Mesenchymal stem cell (in vitro differentiated cells and primary cell): ENCODE results near the gene TMEM218.

Experiments used
- DNase-seq: peaks from one replicate; pipeline ENCODE4 v3.0.0-alpha.2; 2013
- H2AFZ ChIP-seq: one replicate; pipeline ENCODE4 v1.6.1; 2013; ENCODE audit warnings: low read depth, mild to moderate bottlenecking, control low read depth, inconsistent platforms, low read length, moderate library complexity
- H2AK5ac ChIP-seq: 2 replicates; pipeline ENCODE4 v1.6.1; 2013; ENCODE audit warnings: low read length, moderate library complexity, mild to moderate bottlenecking, inconsistent platforms; ENCODE audit not compliant: severe bottlenecking
- H2BK120ac ChIP-seq: one replicate; pipeline ENCODE4 v1.6.1; 2013; ENCODE audit warnings: low read depth, mild to moderate bottlenecking, inconsistent platforms, low read length, moderate library complexity
- H2BK12ac ChIP-seq, 2 experiments: one replicate each; pipeline ENCODE4 v1.6.1; 2013; ENCODE audit warnings: inconsistent platforms in 2 of 2, low read length in 2 of 2, mild to moderate bottlenecking in 2 of 2, moderate library complexity in 2 of 2, control low read depth in 1 of 2
- H2BK15ac ChIP-seq: one replicate; pipeline ENCODE4 v1.6.1; 2013; ENCODE audit warnings: mild to moderate bottlenecking, low read depth, inconsistent platforms; ENCODE audit not compliant: poor library complexity, severe bottlenecking
- H2BK5ac ChIP-seq: 2 replicates; pipeline ENCODE4 v1.6.1; 2013; ENCODE audit warnings: low read depth, mild to moderate bottlenecking, low read length, control low read depth, inconsistent platforms; ENCODE audit not compliant: poor library complexity, severe bottlenecking
- H3K14ac ChIP-seq, 2 experiments: one replicate each; pipeline ENCODE4 v1.6.1; 2013; ENCODE audit warnings: inconsistent platforms in 2 of 2, low read length in 2 of 2, control low read depth in 1 of 2, mild to moderate bottlenecking in 1 of 2, moderate library complexity in 1 of 2
- H3K18ac ChIP-seq, 2 experiments: one replicate each; pipeline ENCODE4 v1.6.1; 2013; ENCODE audit warnings: inconsistent platforms in 2 of 2, low read length in 2 of 2, control low read depth in 1 of 2, low read depth in 1 of 2, mild to moderate bottlenecking in 1 of 2
- H3K23ac ChIP-seq, 2 experiments: one replicate each; pipeline ENCODE4 v1.6.1; 2013; ENCODE audit warnings: inconsistent platforms in 2 of 2, low read length in 2 of 2, mild to moderate bottlenecking in 2 of 2, moderate library complexity in 2 of 2, control low read depth in 1 of 2
- H3K27ac ChIP-seq: 2 replicates; pipeline ENCODE4 v1.5.1; 2013; ENCODE audit warnings: mild to moderate bottlenecking, moderate library complexity, low read length, control low read depth, inconsistent platforms; ENCODE audit not compliant: poor library complexity, severe bottlenecking
- H3K27me3 ChIP-seq, 2 experiments: 2 replicates each; pipeline versions ENCODE4 v1.6.1 to v1.7.0; 2013; ENCODE audit warnings: low read length in 2 of 2, mild to moderate bottlenecking in 2 of 2, moderate library complexity in 2 of 2, control low read depth in 1 of 2, inconsistent platforms in 1 of 2; ENCODE audit not compliant: control insufficient read depth in 1 of 2, insufficient read depth in 1 of 2
- H3K36me3 ChIP-seq, 2 experiments: 2 replicates each; pipeline versions ENCODE4 v1.6.1 to v1.7.0; 2013; ENCODE audit warnings: low read length in 2 of 2, control low read depth in 1 of 2, inconsistent platforms in 1 of 2, low read depth in 1 of 2, mild to moderate bottlenecking in 1 of 2; ENCODE audit not compliant: insufficient read depth in 2 of 2, control insufficient read depth in 1 of 2
- H3K4ac ChIP-seq, 2 experiments: one replicate each; pipeline ENCODE4 v1.6.1; 2013; ENCODE audit warnings: inconsistent platforms in 2 of 2, low read length in 2 of 2, mild to moderate bottlenecking in 2 of 2, moderate library complexity in 2 of 2, control low read depth in 1 of 2, low read depth in 1 of 2
- H3K4me1 ChIP-seq: 2 replicates; pipeline ENCODE4 v1.6.1; 2013; ENCODE audit warnings: low read depth, low read length, control low read depth; ENCODE audit not compliant: control insufficient read depth, insufficient read depth
- H3K4me2 ChIP-seq: 2 replicates; pipeline ENCODE4 v1.6.1; 2013; ENCODE audit warnings: low read length, mild to moderate bottlenecking, inconsistent platforms; ENCODE audit not compliant: poor library complexity, severe bottlenecking
- H3K4me3 ChIP-seq, 2 experiments: 2 replicates each; pipeline versions ENCODE4 v1.5.1 to v1.7.0; 2013; ENCODE audit warnings: low read length in 2 of 2, mild to moderate bottlenecking in 2 of 2, control low read depth in 1 of 2, low read depth in 1 of 2; ENCODE audit not compliant: insufficient read depth in 1 of 2
- H3K79me1 ChIP-seq: replicated peaks from 2 replicates; pipeline ENCODE4 v1.6.1; 2013; ENCODE audit warnings: mild to moderate bottlenecking, control low read depth, low read length, inconsistent platforms; ENCODE audit not compliant: poor library complexity, severe bottlenecking
- H3K9ac ChIP-seq: 2 replicates; pipeline ENCODE4 v1.7.0; 2013; ENCODE audit warnings: mild to moderate bottlenecking, low read length, moderate library complexity
- H3K9me3 ChIP-seq: 2 replicates; pipeline ENCODE4 v1.7.0; 2013; ENCODE audit warnings: mild to moderate bottlenecking, low read length; ENCODE audit not compliant: control insufficient read depth
- H4K8ac ChIP-seq: one replicate; pipeline ENCODE4 v1.6.1; 2013; ENCODE audit warnings: inconsistent platforms, mild to moderate bottlenecking, low read length, moderate library complexity
- H4K91ac ChIP-seq: one replicate; pipeline ENCODE4 v1.6.1; 2013; ENCODE audit warnings: mild to moderate bottlenecking, low read length, inconsistent platforms
- WGBS: methylation state at CpG from one replicate; pipeline ENCODE4 v1.1.7; 2013; ENCODE audit warnings: mixed read lengths; 5-methylcytosine and 5-hydroxymethylcytosine counted together

Gene TMEM218

GRCh38 chr11:125146232-125146631, 34.8 kb upstream of the TMEM218 start:
- Histone ChIP-seq H3K9me3 (no peaks in the 10 kb centered on the region), H2BK5ac (no peak overlapping the region), H3K4ac (no peak overlapping the region), H3K14ac (no peak overlapping the region), H3K79me1 (no peaks in the 10 kb centered on the region), H3K9ac (no peak overlapping the region), H3K36me3 (no peaks in the 10 kb centered on the region), H2AK5ac (no peak overlapping the region), H2BK12ac (no peak overlapping the region), H3K18ac (no peak overlapping the region), H4K91ac (no peak overlapping the region), H2BK15ac (no peak overlapping the region), H3K27ac (no peak overlapping the region), H2BK120ac (no peak overlapping the region), H2AFZ (no peak overlapping the region), H3K23ac (no peak overlapping the region), H4K8ac (no peak overlapping the region), H3K4me2 (no peak overlapping the region), H3K4me1 (no peaks in the 10 kb centered on the region), H3K27me3 (peaks cover 2 to 38% of the 10 kb centered on the region in 2 experiments), H3K4me3 (no peak overlapping the region)
- DNase-seq: no peak
- 71% methylated on average over 1 of the region's 1 CpG for WGBS

- whole genome bisulfite sequencing: 37% methylated on average over 16 of the region's 18 CpGs
- Histone ChIP-seq H3K14ac (no peak overlapping the region), H3K9me3 (no peaks in the 10 kb centered on the region), H2AFZ (no peak overlapping the region), H3K4me2 (no peak overlapping the region), H2BK5ac (no peak overlapping the region), H3K4ac (no peak overlapping the region), H4K8ac (no peak overlapping the region), H3K18ac (no peak overlapping the region), H2BK120ac (no peak overlapping the region), H3K27me3 (peaks cover 12 to 36% of the 10 kb centered on the region in 2 experiments), H3K27ac (no peak overlapping the region), H2AK5ac (no peak overlapping the region), H3K36me3 (no peaks in the 10 kb centered on the region), H4K91ac (no peak overlapping the region), H3K9ac (no peak overlapping the region), H2BK15ac (no peak overlapping the region), H3K4me3 (peak overlapping the region in 1 of 2 experiments; percentile 33), H3K79me1 (no peaks in the 10 kb centered on the region), H3K4me1 (no peaks in the 10 kb centered on the region), H2BK12ac (no peak overlapping the region), H3K23ac (no peak overlapping the region)
- peak; percentile 38 for DNase-seq
These were observed 30.5 kb upstream of the TMEM218 start for GRCh38 chr11:125141686-125142535.

DNA sequence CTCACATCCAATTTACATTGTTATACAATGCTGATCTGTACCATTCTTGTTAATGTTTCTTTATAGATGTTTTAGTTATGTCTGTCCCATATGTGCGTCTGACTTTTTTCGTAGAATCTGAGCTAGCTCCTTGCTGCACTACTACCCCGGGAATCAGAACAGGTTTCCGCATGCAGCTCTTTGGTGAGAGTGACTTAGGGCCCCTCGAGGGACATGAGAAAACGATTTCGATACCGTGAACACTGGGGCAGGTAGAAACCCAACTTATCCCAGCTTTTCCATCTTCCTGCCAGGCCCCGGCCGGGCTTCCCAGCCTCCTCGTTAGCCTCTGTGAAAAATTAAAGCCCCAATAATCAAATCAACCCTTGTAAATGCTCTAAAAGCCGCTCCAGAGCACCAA, 29.8 kb upstream of the TMEM218 start:
- H3K9me3 ChIP-seq: no peaks in the 10 kb centered on the region
- no peak overlapping the region for H2BK12ac ChIP-seq
- H2BK5ac ChIP-seq: no peak overlapping the region
- peaks cover 13 to 30% of the 10 kb centered on the region in 2 experiments for H3K27me3 ChIP-seq
- H3K23ac ChIP-seq: no peak overlapping the region
- H3K14ac ChIP-seq: no peak overlapping the region
- no peak overlapping the region for H3K27ac ChIP-seq
- no peak overlapping the region for H2AFZ ChIP-seq
- no peak overlapping the region for H4K91ac ChIP-seq
- no peak for DNase-seq
- H3K18ac ChIP-seq: no peak overlapping the region
- H3K4me2 ChIP-seq: no peak overlapping the region
- no peaks in the 10 kb centered on the region for H3K36me3 ChIP-seq
- no peak overlapping the region for H2AK5ac ChIP-seq
- H3K4me3 ChIP-seq: no peak overlapping the region
- H3K79me1 ChIP-seq: no peaks in the 10 kb centered on the region
- no peak overlapping the region for H2BK15ac ChIP-seq
- no peaks in the 10 kb centered on the region for H3K4me1 ChIP-seq
- WGBS: 63% methylated on average over 12 of the region's 12 CpGs
- no peak overlapping the region for H4K8ac ChIP-seq
- no peak overlapping the region for H3K9ac ChIP-seq
- no peak overlapping the region for H2BK120ac ChIP-seq
- H3K4ac ChIP-seq: no peak overlapping the region

DNA sequence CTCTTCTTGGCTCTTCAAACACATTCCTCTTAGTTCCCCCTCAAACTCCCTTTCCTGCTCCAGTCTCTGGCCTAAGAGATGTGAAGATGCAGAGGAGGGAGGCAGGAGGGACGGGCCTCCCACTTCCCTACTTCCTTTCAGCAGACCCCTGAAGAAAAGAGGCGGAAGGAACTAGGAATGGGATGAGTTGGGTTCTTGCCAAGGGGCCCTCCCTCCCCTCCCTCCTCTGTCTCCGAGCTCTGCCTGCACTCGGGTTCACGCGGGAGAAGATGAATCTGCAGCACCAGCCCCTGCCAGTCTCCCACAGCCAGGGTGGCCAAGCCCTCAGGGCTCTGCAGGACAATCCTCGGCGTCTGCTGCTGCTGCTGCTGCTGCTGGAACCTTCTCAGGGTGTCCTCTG, 28.8 kb upstream of the TMEM218 start:
- Histone ChIP-seq H3K36me3 (no peaks in the 10 kb centered on the region), H3K14ac (no peak overlapping the region), H3K4me2 (no peak overlapping the region), H3K79me1 (no peaks in the 10 kb centered on the region), H2AFZ (no peak overlapping the region), H3K4me3 (no peak overlapping the region), H4K91ac (no peak overlapping the region), H3K18ac (peak overlapping the region in 1 of 2 experiments; percentile 46), H2BK120ac (no peak overlapping the region), H2BK12ac (no peak overlapping the region), H3K4me1 (no peaks in the 10 kb centered on the region), H3K9me3 (no peaks in the 10 kb centered on the region), H2AK5ac (no peak overlapping the region), H3K27me3 (peaks cover 16 to 30% of the 10 kb centered on the region in 2 experiments), H3K4ac (no peak overlapping the region), H2BK5ac (no peak overlapping the region), H3K9ac (no peak overlapping the region), H3K23ac (no peak overlapping the region), H4K8ac (no peak overlapping the region), H2BK15ac (no peak overlapping the region), H3K27ac (no peak overlapping the region)
- DNase-seq: no peak
- WGBS: 40% methylated on average over 7 of the region's 8 CpGs
